MCF 10A (cell line): ENCODE measurements around the gene PACRG. TPM values are rescaled to one million over a fixed set of nuclear protein-coding genes. Genes with fewer than 3 reads are reported as not detected.

Source experiments
- BruUV-seq: library from RNA; stranded (reverse); fragments of 400-500 nt; replicated peaks from 2 replicates; lab custom pipeline; 2021; lab: Mats Ljungman, UMichigan
- CTCF ChIA-PET: fragments of 300-600 bp; sonication (Branson Sonifier 250); formaldehyde crosslinking; extraction: SDS; loops from one replicate; lab custom pipeline; 2021; ENCODE audit warnings: antibody characterized with exemption, inconsistent platforms; lab: Yijun Ruan, JAX
- POLR2A ChIA-PET: fragments of 300-600, 350-650 bp; sonication (Branson Sonifier 250); formaldehyde crosslinking; extraction: SDS; loops from one replicate; lab custom pipeline; 2020; ENCODE audit warnings: antibody characterized with exemption, inconsistent platforms; lab: Yijun Ruan, JAX
- DNase-seq: peaks from one replicate; pipeline ENCODE4 v3.0.0-alpha.2; 2018; ENCODE audit not compliant: unreplicated experiment
- H3K27ac Mint-ChIP-seq: one replicate; pipeline ENCODE4 v1.8.0; 2022; ENCODE audit warnings: mild to moderate bottlenecking, low read depth, mixed read lengths; ENCODE audit not compliant: unreplicated experiment
- H3K27me3 Mint-ChIP-seq: one replicate; pipeline ENCODE4 v1.8.0; 2022; ENCODE audit warnings: mixed read lengths; ENCODE audit not compliant: insufficient read depth, unreplicated experiment
- H3K36me3 Mint-ChIP-seq: one replicate; pipeline ENCODE4 v1.8.0; 2022; ENCODE audit warnings: mild to moderate bottlenecking, moderate library complexity, mixed read lengths; ENCODE audit not compliant: insufficient read depth, unreplicated experiment
- H3K4me1 Mint-ChIP-seq: one replicate; pipeline ENCODE4 v1.8.0; 2022; ENCODE audit warnings: mixed read lengths; ENCODE audit not compliant: insufficient read depth, unreplicated experiment
- H3K4me3 Mint-ChIP-seq: one replicate; pipeline ENCODE4 v1.8.0; 2022; ENCODE audit warnings: mild to moderate bottlenecking, moderate library complexity, mixed read lengths; ENCODE audit not compliant: unreplicated experiment
- H3K9me3 Mint-ChIP-seq: one replicate; pipeline ENCODE4 v1.8.0; 2022; ENCODE audit warnings: mixed read lengths; ENCODE audit not compliant: unreplicated experiment
- CTCF ChIP-seq: fragments of 200-600 bp; IDR thresholded peaks from one replicate; pipeline ENCODE4 v1.8.0; 2022; ENCODE audit warnings: antibody characterized with exemption, mild to moderate bottlenecking; ENCODE audit not compliant: unreplicated experiment
- intact Hi-C: fragments of 100-400 bp; cut with micrococcal nuclease; formaldehyde crosslinking; loops from 2 replicates; pipeline ENCODE4 v1.14.1; 2022
- total RNA-seq: library from RNA; stranded (reverse); gene quantifications from 2 replicates; pipeline ENCODE4 v1.2.3, GENCODE V29; 2022

Gene PACRG
- total RNA-seq, 1 experiment from 2014 or later = not detected

GRCh38 chr6:163301726-163302635, 574.2 kb downstream of the PACRG start:
- DNase-seq = no peak
- Mint-ChIP-seq H3K9me3 (no peaks in the 10 kb centered on the region), H3K27ac (no peak overlapping the region), H3K27me3 (no peaks in the 10 kb centered on the region), H3K4me3 (no peak overlapping the region), H3K4me1 (no peaks in the 10 kb centered on the region), H3K36me3 (no peaks in the 10 kb centered on the region)
- intact Hi-C loops = no loop called here
- ChIA-PET CTCF (interaction anchor here (1.1 kb wide), 1 partner anchor 114 kb away, joined by 7 read pairs; no protein-coding TSS in a partner anchor), POLR2A (interaction anchor here (0.5 to 1.7 kb wide), 5 partner anchors 10 to 218 kb away, joined by 3 to 4 read pairs (median 4); no protein-coding TSS in a partner anchor)
- BruUV-seq = no TSS peak
- TF ChIP-seq CTCF = no peak

- BruUV-seq = no TSS peak
- H3K27me3 Mint-ChIP-seq = no peaks in the 10 kb centered on the region
These were observed 575.0 kb downstream of the PACRG start for GRCh38 chr6:163302747-163303146.

GRCh38 chr6:163306000-163306399, 578.2 kb downstream of the PACRG start:
- no peaks in the 10 kb centered on the region for H3K4me1 Mint-ChIP-seq
- no peaks in the 10 kb centered on the region for H3K36me3 Mint-ChIP-seq
- H3K27me3 Mint-ChIP-seq = no peaks in the 10 kb centered on the region
- ChIA-PET CTCF (no interaction called here), POLR2A (no interaction called here)
- intact Hi-C loops = no loop called here
- BruUV-seq = no TSS peak
- no peak for TF ChIP-seq CTCF
- H3K4me3 Mint-ChIP-seq = no peak overlapping the region
- no peak overlapping the region for H3K27ac Mint-ChIP-seq
- H3K9me3 Mint-ChIP-seq = no peaks in the 10 kb centered on the region
- no peak for DNase-seq

More at GRCh38 chr6:163302747-163303146, 575.0 kb downstream of the PACRG start:
- no peak for DNase-seq
- Mint-ChIP-seq H3K9me3 (no peaks in the 10 kb centered on the region), H3K4me3 (no peak overlapping the region), H3K36me3 (no peaks in the 10 kb centered on the region), H3K27ac (no peak overlapping the region), H3K4me1 (no peaks in the 10 kb centered on the region)
- TF ChIP-seq CTCF = no peak
- CTCF ChIA-PET = no interaction called here
- intact Hi-C loops = no loop called here
- POLR2A ChIA-PET = interaction anchor here (0.6 to 1.7 kb wide), 3 partner anchors 9 to 1680 kb away, joined by 3 to 4 read pairs (median 4); no protein-coding TSS in a partner anchor

- ChIA-PET CTCF (no interaction called here), POLR2A (interaction anchor here (0.8 kb wide), 1 partner anchor 46 kb away, joined by 3 read pairs; no protein-coding TSS in a partner anchor)
- BruUV-seq = no TSS peak
- no peak for DNase-seq
- Mint-ChIP-seq H3K4me1 (peaks cover 6% of the 10 kb centered on the region), H3K27ac (no peak overlapping the region), H3K36me3 (no peaks in the 10 kb centered on the region), H3K9me3 (no peaks in the 10 kb centered on the region), H3K4me3 (no peak overlapping the region), H3K27me3 (no peaks in the 10 kb centered on the region)
- TF ChIP-seq CTCF = no peak
- intact Hi-C loops = no loop called here
These were observed 581.1 kb downstream of the PACRG start for GRCh38 chr6:163308629-163309440.
